OCI-LY7 (cell line): ENCODE results near the gene CD177. TPM values are rescaled to one million over a fixed set of nuclear protein-coding genes. Genes with fewer than 3 reads are reported as not detected.
"Not testable (repeated sequence)": the region's sequence is repeated elsewhere in the genome, so short reads cannot be mapped to it uniquely, and the experiment has no call there.

Experiments used
- BruUV-seq: library from RNA; stranded (reverse); fragments of 400-500 nt; replicated peaks from 2 replicates; lab custom pipeline; 2021; lab: Mats Ljungman, UMichigan
- CTCF ChIA-PET: fragments of 300-600 bp; sonication (Branson Sonifier 250); formaldehyde crosslinking; loops from one replicate; lab custom pipeline; 2022; ENCODE audit warnings: antibody characterized with exemption; ENCODE audit not compliant: unreplicated experiment; lab: Charles Lee
- POLR2A ChIA-PET: fragments of 300-600 bp; sonication (Branson Sonifier 250); formaldehyde crosslinking; loops from one replicate; lab custom pipeline; 2022; ENCODE audit warnings: antibody characterized with exemption; lab: Charles Lee
- DNase-seq: peaks from one replicate; pipeline ENCODE4 v3.0.0-alpha.2; 2015; ENCODE audit warnings: low spot score
- H2AFZ ChIP-seq: fragments of 200-600 bp; sonication (generic), shearing (Covaris generic); 2 replicates; pipeline ENCODE4 v1.6.1; 2014; ENCODE audit warnings: mild to moderate bottlenecking, antibody characterized with exemption, low read length, moderate library complexity
- H3K27ac ChIP-seq: fragments of 200-600 bp; sonication (generic); 2 replicates; pipeline ENCODE4 v1.5.1; 2014; ENCODE audit warnings: mixed run types, low read depth, mild to moderate bottlenecking, moderate library complexity, low read length, inconsistent platforms; ENCODE audit not compliant: poor library complexity, severe bottlenecking
- H3K36me3 ChIP-seq: fragments of 200-600 bp; sonication (generic); 2 replicates; pipeline ENCODE4 v1.6.1; 2014; ENCODE audit warnings: mild to moderate bottlenecking, antibody characterized with exemption, low read length, moderate library complexity, mixed read lengths; ENCODE audit not compliant: insufficient read depth
- H3K4me1 ChIP-seq: fragments of 200-600 bp; sonication (generic); 2 replicates; pipeline ENCODE4 v1.5.1; 2014; ENCODE audit warnings: mild to moderate bottlenecking, low read length; ENCODE audit not compliant: insufficient read depth, poor library complexity, severe bottlenecking
- H3K4me2 ChIP-seq: fragments of 200-600 bp; sonication (generic); 2 replicates; pipeline ENCODE4 v1.6.1; 2014; ENCODE audit warnings: mild to moderate bottlenecking, low read length
- H3K4me3 ChIP-seq: fragments of 200-600 bp; sonication (generic); 2 replicates; pipeline ENCODE4 v1.5.1; 2014; ENCODE audit warnings: mild to moderate bottlenecking, low read depth, low read length; ENCODE audit not compliant: poor library complexity, severe bottlenecking
- H3K79me2 ChIP-seq: fragments of 200-600 bp; sonication (generic); 2 replicates; pipeline ENCODE4 v1.6.1; 2016; ENCODE audit warnings: low read depth, mild to moderate bottlenecking, low read length, moderate library complexity, mixed read lengths; ENCODE audit not compliant: insufficient read depth
- H3K9me2 ChIP-seq: fragments of 200-600 bp; sonication (generic); 2 replicates; pipeline ENCODE4 v1.6.1; 2016; ENCODE audit warnings: mild to moderate bottlenecking, low read length, mixed read lengths; ENCODE audit not compliant: insufficient read depth
- H3K9me3 ChIP-seq: fragments of 200-600 bp; sonication (generic); 2 replicates; pipeline ENCODE4 v1.6.1; 2014; ENCODE audit warnings: mild to moderate bottlenecking, mixed run types, low read length, mixed read lengths
- H4K20me1 ChIP-seq: fragments of 200-600 bp; sonication (generic); 2 replicates; pipeline ENCODE4 v1.6.1; 2014; ENCODE audit warnings: mild to moderate bottlenecking, antibody characterized with exemption, low read length, moderate library complexity, mixed read lengths; ENCODE audit not compliant: insufficient read depth
- EZH2phosphoT487 ChIP-seq: fragments of 200-600 bp; sonication (generic); IDR thresholded peaks from 2 replicates; pipeline ENCODE4 v1.6.1; 2018; ENCODE audit warnings: low read depth, borderline replicate concordance, mild to moderate bottlenecking, mixed run types, antibody characterized with exemption, low read length, moderate library complexity, mixed read lengths
- intact Hi-C: fragments of 100-400 bp; cut with micrococcal nuclease; formaldehyde crosslinking; loops from one replicate; pipeline ENCODE4 v1.10.0; 2022; ENCODE audit not compliant: unreplicated experiment
- total RNA-seq, 2 experiments: library from RNA; depleted of rRNA in 1 of 2; stranded (reverse); fragments of >200 nt in 1 of 2; shearing (Covaris generic) in 1 of 2; gene quantifications; 2 replicates each; pipeline ENCODE4 v1.2.3, GENCODE V29; 2014 to 2022
- TF ChIP-seq, protein P1 (sequence below): fragments of 200-600 bp; sonication (generic); conservative IDR thresholded peaks from 2 replicates; pipeline ENCODE4 v1.5.1; 2014; ENCODE audit warnings: mild to moderate bottlenecking, antibody characterized with exemption, low read length, moderate library complexity, mixed read lengths

The CD177 gene
- total RNA-seq, 2 experiments from 2014 or later, result not detected

- no peaks in the 10 kb centered on the region for H3K79me2 ChIP-seq
- H3K9me3 ChIP-seq, result no peaks in the 10 kb centered on the region
- no peaks in the 10 kb centered on the region for H3K9me2 ChIP-seq
- no peak overlapping the region for H3K4me2 ChIP-seq
- H2AFZ ChIP-seq, result no peak overlapping the region
- no peak for DNase-seq
- TF ChIP-seq, protein P1, sequence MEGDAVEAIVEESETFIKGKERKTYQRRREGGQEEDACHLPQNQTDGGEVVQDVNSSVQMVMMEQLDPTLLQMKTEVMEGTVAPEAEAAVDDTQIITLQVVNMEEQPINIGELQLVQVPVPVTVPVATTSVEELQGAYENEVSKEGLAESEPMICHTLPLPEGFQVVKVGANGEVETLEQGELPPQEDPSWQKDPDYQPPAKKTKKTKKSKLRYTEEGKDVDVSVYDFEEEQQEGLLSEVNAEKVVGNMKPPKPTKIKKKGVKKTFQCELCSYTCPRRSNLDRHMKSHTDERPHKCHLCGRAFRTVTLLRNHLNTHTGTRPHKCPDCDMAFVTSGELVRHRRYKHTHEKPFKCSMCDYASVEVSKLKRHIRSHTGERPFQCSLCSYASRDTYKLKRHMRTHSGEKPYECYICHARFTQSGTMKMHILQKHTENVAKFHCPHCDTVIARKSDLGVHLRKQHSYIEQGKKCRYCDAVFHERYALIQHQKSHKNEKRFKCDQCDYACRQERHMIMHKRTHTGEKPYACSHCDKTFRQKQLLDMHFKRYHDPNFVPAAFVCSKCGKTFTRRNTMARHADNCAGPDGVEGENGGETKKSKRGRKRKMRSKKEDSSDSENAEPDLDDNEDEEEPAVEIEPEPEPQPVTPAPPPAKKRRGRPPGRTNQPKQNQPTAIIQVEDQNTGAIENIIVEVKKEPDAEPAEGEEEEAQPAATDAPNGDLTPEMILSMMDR, result no peak
- TF ChIP-seq EZH2phosphoT487, result no peak
- ChIA-PET CTCF (no interaction called here), POLR2A (no interaction called here)
- H3K4me3 ChIP-seq, result no peak overlapping the region
- no TSS peak for BruUV-seq
- intact Hi-C loops, result no loop called here
- H3K27ac ChIP-seq, result no peak overlapping the region
- H4K20me1 ChIP-seq, result no peaks in the 10 kb centered on the region
- H3K4me1 ChIP-seq, result no peaks in the 10 kb centered on the region
- H3K36me3 ChIP-seq, result no peaks in the 10 kb centered on the region
Measured at GRCh38 chr19:43371909-43372308, 18.4 kb downstream of the CD177 start.

DNA sequence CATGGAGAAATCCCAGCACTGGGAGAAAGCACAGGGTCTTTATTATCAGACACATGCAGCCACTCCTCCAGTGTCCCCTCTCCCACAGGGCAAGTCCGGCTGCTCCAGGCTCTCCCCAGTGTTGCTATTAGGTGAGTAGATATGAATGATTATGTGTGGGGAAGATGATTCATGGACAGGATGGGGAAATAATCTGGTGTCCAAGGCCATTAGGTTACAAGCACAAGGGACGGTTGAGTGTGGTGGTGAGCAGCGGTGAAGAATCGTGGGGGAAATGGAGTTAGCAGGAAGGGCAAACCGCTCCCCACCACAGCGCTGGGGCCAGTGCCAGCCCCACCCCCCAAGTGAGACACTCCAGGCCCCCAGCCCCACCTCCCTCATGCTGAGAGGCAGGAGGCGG, 19.0 kb downstream of the CD177 start:
- ChIA-PET POLR2A (interaction anchor here (0.7 kb wide), 1 partner anchor 257 kb away, joined by 3 read pairs; no protein-coding TSS in a partner anchor), CTCF (no interaction called here)
- H3K9me3 ChIP-seq, result no peaks in the 10 kb centered on the region
- H3K79me2 ChIP-seq, result no peaks in the 10 kb centered on the region
- intact Hi-C loops, result no loop called here
- H3K4me3 ChIP-seq, result no peak overlapping the region
- H3K36me3 ChIP-seq, result no peaks in the 10 kb centered on the region
- H3K4me1 ChIP-seq, result no peaks in the 10 kb centered on the region
- H4K20me1 ChIP-seq, result no peaks in the 10 kb centered on the region
- H3K27ac ChIP-seq, result no peak overlapping the region
- H3K4me2 ChIP-seq, result no peak overlapping the region
- TF ChIP-seq, protein P1, result no peak
- TF ChIP-seq EZH2phosphoT487, result no peak
- no peak for DNase-seq
- BruUV-seq, result no TSS peak
- no peaks in the 10 kb centered on the region for H3K9me2 ChIP-seq
- no peak overlapping the region for H2AFZ ChIP-seq

DNA sequence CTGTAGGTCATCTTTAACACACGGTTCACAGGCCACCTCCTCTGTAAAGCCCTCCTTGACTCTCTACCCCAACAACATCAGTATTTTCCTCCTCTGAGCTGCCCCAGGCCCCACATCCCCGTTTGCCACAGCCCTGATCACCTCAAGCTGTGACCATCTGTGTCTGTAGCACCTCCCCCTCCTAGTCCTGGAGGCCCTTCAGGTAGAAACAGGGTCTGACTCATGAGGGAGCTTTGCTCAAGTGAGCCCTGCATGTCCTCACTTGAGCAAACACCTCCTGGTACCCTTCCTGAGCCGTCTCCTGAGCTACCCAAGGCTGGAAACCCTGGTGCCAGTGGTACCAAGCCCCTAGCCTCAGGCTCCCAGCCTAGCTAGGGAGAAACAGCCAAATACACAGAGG, 24.1 kb downstream of the CD177 start:
- H3K9me2 ChIP-seq, H3K4me1 ChIP-seq, H2AFZ ChIP-seq, POLR2A ChIA-PET, DNase-seq, H3K4me2 ChIP-seq, H4K20me1 ChIP-seq, H3K36me3 ChIP-seq, BruUV-seq, intact Hi-C loops, H3K27ac ChIP-seq, H3K4me3 ChIP-seq, H3K9me3 ChIP-seq, H3K79me2 ChIP-seq, CTCF ChIA-PET: not testable (repeated sequence)
